Keratinocyte (primary cell): Measurements from ENCODE around the gene CST6. TPM values are rescaled to one million over a fixed set of nuclear protein-coding genes. Genes with fewer than 3 reads are reported as not detected.

Experiments
- DNase-seq: peaks from one replicate; pipeline ENCODE4 v3.0.0-alpha.2; 2011; ENCODE audit warnings: low read depth, missing footprints, low spot score
- FAIRE-seq: peaks from 2 replicates; lab custom pipeline; 2011; peaks lifted over from hg19 to GRCh38; lab: Jason Lieb, UNC
- H2AFZ ChIP-seq: 2 replicates; pipeline ENCODE4 v1.6.0; 2012; ENCODE audit warnings: low read length, control low read depth, inconsistent platforms; ENCODE audit not compliant: control insufficient read depth
- H3K27ac ChIP-seq: 2 replicates; pipeline ENCODE4 v1.5.1; 2011; ENCODE audit warnings: low read length; ENCODE audit not compliant: control insufficient read depth, insufficient read depth
- H3K27me3 ChIP-seq: 3 replicates; pipeline ENCODE4 v1.6.0; 2011; ENCODE audit warnings: low read length; ENCODE audit not compliant: control insufficient read depth, insufficient read depth; ENCODE audit errors: extremely low read depth
- H3K36me3 ChIP-seq, 2 experiments: 2 replicates in 1 of 2; 3 replicates in 1 of 2; pipeline ENCODE4 v1.5.1; 2011; ENCODE audit warnings: low read length in 2 of 2, mild to moderate bottlenecking in 1 of 2; ENCODE audit not compliant: control insufficient read depth in 2 of 2, insufficient read depth in 2 of 2; ENCODE audit errors: extremely low read depth in 1 of 2
- H3K4me1 ChIP-seq: 3 replicates; pipeline ENCODE4 v1.5.1; 2011; ENCODE audit warnings: low read length; ENCODE audit not compliant: control insufficient read depth, insufficient read depth; ENCODE audit errors: extremely low read depth
- H3K4me2 ChIP-seq: 3 replicates; pipeline ENCODE4 v1.6.0; 2011; ENCODE audit warnings: low read depth, low read length; ENCODE audit not compliant: control insufficient read depth, insufficient read depth; ENCODE audit errors: extremely low read depth
- H3K4me3 ChIP-seq, 3 experiments: fragments of 200-600 bp in 1 of 3; sonication (generic) in 1 of 3; 2 replicates in 2 of 3; 3 replicates in 1 of 3; pipeline ENCODE4 v1.5.1; 2011 to 2016; ENCODE audit warnings: low read length in 3 of 3, mild to moderate bottlenecking in 3 of 3, control low read depth in 2 of 3, inconsistent platforms in 1 of 3, low read depth in 1 of 3, mixed read lengths in 1 of 3, mixed run types in 1 of 3, moderate library complexity in 1 of 3; ENCODE audit not compliant: control insufficient read depth in 2 of 3, insufficient read depth in 2 of 3; ENCODE audit errors: extremely low read depth in 1 of 3
- H3K79me2 ChIP-seq: 2 replicates; pipeline ENCODE4 v1.6.0; 2012; ENCODE audit warnings: low read length; ENCODE audit not compliant: control insufficient read depth, insufficient read depth
- H3K9ac ChIP-seq: 3 replicates; pipeline ENCODE4 v1.6.0; 2011; ENCODE audit warnings: low read length; ENCODE audit not compliant: control insufficient read depth, insufficient read depth; ENCODE audit errors: extremely low read depth
- H3K9me1 ChIP-seq: 3 replicates; pipeline ENCODE4 v1.6.0; 2011; ENCODE audit warnings: low read length; ENCODE audit not compliant: control insufficient read depth, insufficient read depth; ENCODE audit errors: extremely low read depth
- H3K9me3 ChIP-seq: 2 replicates; pipeline ENCODE4 v1.5.1; 2012; ENCODE audit warnings: low read depth, low read length; ENCODE audit not compliant: control insufficient read depth
- H4K20me1 ChIP-seq: 3 replicates; pipeline ENCODE4 v1.6.0; 2011; ENCODE audit warnings: low read length; ENCODE audit not compliant: control insufficient read depth, insufficient read depth; ENCODE audit errors: extremely low read depth
- EZH2 ChIP-seq: IDR thresholded peaks from one replicate; pipeline ENCODE4 v1.6.1; 2012; ENCODE audit warnings: inconsistent platforms, mild to moderate bottlenecking, low read length, moderate library complexity
- dilution Hi-C: fragments of 300-500 bp; cut with MboI; formaldehyde crosslinking; loops from one replicate; pipeline ENCODE4 v1.7.0; 2020; ENCODE audit warnings: low sequenced_read_pairs; ENCODE audit not compliant: extremely low pct_ligation_motif_present
- polyA plus RNA-seq, 5 experiments: library from polyadenylated mRNA; depleted of rRNA in 3 of 5; stranded (reverse) in 3 of 5; stranded (forward) in 1 of 5; unstranded in 1 of 5; fragments of >200 nt; gene quantifications; 1 replicate in 1 of 5; 2 replicates in 3 of 5; 3 replicates in 1 of 5; pipeline versions ENCODE4 v1.2.1 to v1.2.3, GENCODE V29; 2011 to 2012; ENCODE audit warnings: missing spikeins in 2 of 5, low read depth in 1 of 5, low replicate concordance in 1 of 5
- TF ChIP-seq, protein P1 (sequence below), 3 experiments: IDR thresholded peaks in 1 of 3; conservative IDR thresholded peaks in 1 of 3; optimal IDR thresholded peaks in 1 of 3; 2 replicates in 2 of 3; 3 replicates in 1 of 3; pipeline versions ENCODE3 to v1.5.1; 2011; ENCODE audit warnings: low read length in 3 of 3, mild to moderate bottlenecking in 3 of 3, moderate library complexity in 2 of 3, control low read depth in 1 of 3, inconsistent platforms in 1 of 3; ENCODE audit not compliant: insufficient read depth in 2 of 3; ENCODE audit errors: extremely low read depth in 1 of 3

The CST6 gene
- polyA plus RNA-seq, 1 donor (not counting 4 experiments of a cell fraction or from before 2014, with no cell fraction given): 1.4 TPM

- no peak overlapping the region for H3K4me3 ChIP-seq
- no peak for TF ChIP-seq EZH2
- TF ChIP-seq, protein P1, sequence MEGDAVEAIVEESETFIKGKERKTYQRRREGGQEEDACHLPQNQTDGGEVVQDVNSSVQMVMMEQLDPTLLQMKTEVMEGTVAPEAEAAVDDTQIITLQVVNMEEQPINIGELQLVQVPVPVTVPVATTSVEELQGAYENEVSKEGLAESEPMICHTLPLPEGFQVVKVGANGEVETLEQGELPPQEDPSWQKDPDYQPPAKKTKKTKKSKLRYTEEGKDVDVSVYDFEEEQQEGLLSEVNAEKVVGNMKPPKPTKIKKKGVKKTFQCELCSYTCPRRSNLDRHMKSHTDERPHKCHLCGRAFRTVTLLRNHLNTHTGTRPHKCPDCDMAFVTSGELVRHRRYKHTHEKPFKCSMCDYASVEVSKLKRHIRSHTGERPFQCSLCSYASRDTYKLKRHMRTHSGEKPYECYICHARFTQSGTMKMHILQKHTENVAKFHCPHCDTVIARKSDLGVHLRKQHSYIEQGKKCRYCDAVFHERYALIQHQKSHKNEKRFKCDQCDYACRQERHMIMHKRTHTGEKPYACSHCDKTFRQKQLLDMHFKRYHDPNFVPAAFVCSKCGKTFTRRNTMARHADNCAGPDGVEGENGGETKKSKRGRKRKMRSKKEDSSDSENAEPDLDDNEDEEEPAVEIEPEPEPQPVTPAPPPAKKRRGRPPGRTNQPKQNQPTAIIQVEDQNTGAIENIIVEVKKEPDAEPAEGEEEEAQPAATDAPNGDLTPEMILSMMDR (optimal IDR thresholded peaks at IDR 0.05 in 1 of 3, IDR thresholded peaks at IDR 0.05 in 1 of 3, conservative IDR thresholded peaks at IDR 0.05 in 1 of 3; ENCODE audit: extremely low read depth in 1 of 3, insufficient read depth in 2 of 3, low read length in 3 of 3): no peak
- H3K4me2 ChIP-seq: no peak overlapping the region
- H3K9ac ChIP-seq: no peak overlapping the region
- H3K4me1 ChIP-seq: no peaks in the 10 kb centered on the region
- no peaks in the 10 kb centered on the region for H3K9me3 ChIP-seq
- dilution Hi-C loops: no loop called here
- H2AFZ ChIP-seq: no peak overlapping the region
- FAIRE-seq (no peak), DNase-seq (no peak)
- H3K27me3 ChIP-seq: no peaks in the 10 kb centered on the region
- H3K79me2 ChIP-seq: no peaks in the 10 kb centered on the region
- no peak overlapping the region for H3K27ac ChIP-seq
- H3K9me1 ChIP-seq: no peaks in the 10 kb centered on the region
- peaks cover 3 to 4% of the 10 kb centered on the region in 2 experiments for H3K36me3 ChIP-seq
- H4K20me1 ChIP-seq: no peaks in the 10 kb centered on the region
These were observed 28.2 kb upstream of the CST6 start for GRCh38 chr11:65983589-65983987.

DNA sequence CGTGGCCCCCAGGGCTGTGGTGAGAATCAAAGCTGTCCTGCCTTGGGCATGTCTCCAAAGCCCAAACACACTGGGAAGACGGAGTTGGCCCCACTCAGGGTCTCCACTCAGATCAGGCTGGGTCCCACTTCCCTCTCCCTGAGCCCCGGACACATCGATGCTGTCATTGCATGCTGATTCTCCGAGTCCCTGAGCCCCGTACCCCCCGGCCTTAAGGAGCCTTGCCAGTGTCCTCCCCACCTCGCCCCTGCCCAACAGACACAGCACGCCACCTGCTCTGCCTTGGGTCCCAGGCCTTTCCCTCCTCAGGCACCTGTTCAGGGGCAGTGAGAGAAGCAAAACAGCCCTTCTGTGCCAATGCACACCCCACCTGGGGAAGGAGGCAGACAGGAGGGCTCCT, 24.5 kb upstream of the CST6 start:
- H3K4me2 ChIP-seq: no peak overlapping the region
- DNase-seq (no peak), FAIRE-seq (no peak)
- no peaks in the 10 kb centered on the region for H4K20me1 ChIP-seq
- no peak for TF ChIP-seq EZH2
- TF ChIP-seq, protein P1 (optimal IDR thresholded peaks at IDR 0.05 in 1 of 3, IDR thresholded peaks at IDR 0.05 in 1 of 3, conservative IDR thresholded peaks at IDR 0.05 in 1 of 3; ENCODE audit: extremely low read depth in 1 of 3, insufficient read depth in 2 of 3, low read length in 3 of 3): no peak
- no peaks in the 10 kb centered on the region for H3K4me1 ChIP-seq
- dilution Hi-C loops: no loop called here
- no peaks in the 10 kb centered on the region for H3K27me3 ChIP-seq
- H3K4me3 ChIP-seq: no peak overlapping the region
- peaks cover 4 to 5% of the 10 kb centered on the region in 2 experiments for H3K36me3 ChIP-seq
- no peak overlapping the region for H3K9ac ChIP-seq
- no peak overlapping the region for H2AFZ ChIP-seq
- no peaks in the 10 kb centered on the region for H3K9me1 ChIP-seq
- H3K27ac ChIP-seq: no peak overlapping the region
- H3K9me3 ChIP-seq: no peaks in the 10 kb centered on the region
- H3K79me2 ChIP-seq: no peaks in the 10 kb centered on the region
